HG02623 (cell line): ENCODE data around the gene FOXO1.

Experiments used
- ATAC-seq: cut with Tn5 transposase; IDR thresholded peaks from one replicate; pipeline ENCODE4 v1.9.1; 2021; ENCODE audit warnings: moderate library complexity; ENCODE audit not compliant: unreplicated experiment

Gene FOXO1

DNA sequence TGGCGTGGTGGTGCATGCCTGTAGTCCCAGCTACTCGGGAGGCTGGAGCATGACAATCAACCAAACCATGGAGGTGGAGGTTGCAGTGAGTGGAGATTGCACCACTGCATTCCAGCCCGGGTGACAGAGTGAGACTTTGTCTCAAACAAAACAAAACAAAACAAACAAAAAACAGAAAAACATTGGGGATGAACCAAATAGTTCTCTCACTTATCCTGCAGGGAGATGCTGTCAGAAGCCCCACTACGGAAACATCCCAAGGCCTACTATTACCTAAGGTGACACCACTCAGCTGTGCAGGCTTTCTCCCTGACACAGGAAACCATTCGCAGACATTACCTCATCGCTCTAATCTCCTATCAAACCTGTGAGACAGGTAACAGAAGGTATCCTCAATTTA is 113.5 kb downstream of the FOXO1 start:
- no peak for ATAC-seq

DNA sequence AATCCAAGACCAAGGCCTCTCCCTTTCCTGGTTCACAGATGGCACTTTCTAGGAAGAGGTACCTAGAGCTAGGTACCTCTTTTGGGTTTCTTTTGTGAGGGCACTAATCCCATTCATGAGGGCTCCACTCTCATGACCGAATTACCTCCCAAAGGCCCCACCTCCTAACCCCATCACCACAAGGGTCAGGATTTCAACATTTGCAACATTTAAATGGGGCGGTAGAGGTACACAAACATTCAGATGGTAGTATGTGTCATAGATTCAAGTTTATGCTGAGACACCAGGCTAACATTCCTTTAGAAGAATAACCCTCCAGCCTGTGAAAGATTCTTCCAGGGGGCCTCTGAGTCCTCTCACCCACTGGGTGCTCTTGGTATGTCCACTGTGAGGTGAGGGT is 116.3 kb downstream of the FOXO1 start:
- no peak for ATAC-seq

DNA sequence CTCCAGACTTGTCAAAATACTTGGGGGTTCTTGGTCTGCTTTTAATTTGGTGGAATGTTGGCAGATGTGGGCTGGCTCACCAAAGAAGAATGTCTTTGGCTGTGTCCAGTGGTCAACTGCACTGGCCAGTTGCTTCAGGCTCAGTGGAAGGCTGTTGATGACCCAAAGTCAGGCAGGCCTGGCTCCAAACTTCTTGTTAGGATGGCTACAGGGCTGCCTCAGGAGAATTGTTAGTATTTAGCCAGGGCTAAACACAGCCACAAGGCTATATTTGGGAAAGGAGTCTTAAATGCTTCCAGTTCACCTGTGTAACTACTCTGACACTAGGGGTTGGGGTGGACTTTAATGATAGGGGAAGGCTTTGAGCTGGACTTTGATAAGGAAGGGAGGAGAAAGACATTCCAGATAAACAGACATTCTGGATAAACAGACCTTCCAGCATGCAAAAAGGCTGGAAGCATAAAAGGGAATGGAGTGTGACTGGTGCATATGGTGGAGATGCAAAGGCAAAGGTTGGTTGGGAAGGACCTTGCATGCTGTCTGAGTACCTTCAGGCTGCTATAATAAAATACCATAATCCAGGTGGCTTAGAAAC is 116.8 kb downstream of the FOXO1 start:
- no peak for ATAC-seq

DNA sequence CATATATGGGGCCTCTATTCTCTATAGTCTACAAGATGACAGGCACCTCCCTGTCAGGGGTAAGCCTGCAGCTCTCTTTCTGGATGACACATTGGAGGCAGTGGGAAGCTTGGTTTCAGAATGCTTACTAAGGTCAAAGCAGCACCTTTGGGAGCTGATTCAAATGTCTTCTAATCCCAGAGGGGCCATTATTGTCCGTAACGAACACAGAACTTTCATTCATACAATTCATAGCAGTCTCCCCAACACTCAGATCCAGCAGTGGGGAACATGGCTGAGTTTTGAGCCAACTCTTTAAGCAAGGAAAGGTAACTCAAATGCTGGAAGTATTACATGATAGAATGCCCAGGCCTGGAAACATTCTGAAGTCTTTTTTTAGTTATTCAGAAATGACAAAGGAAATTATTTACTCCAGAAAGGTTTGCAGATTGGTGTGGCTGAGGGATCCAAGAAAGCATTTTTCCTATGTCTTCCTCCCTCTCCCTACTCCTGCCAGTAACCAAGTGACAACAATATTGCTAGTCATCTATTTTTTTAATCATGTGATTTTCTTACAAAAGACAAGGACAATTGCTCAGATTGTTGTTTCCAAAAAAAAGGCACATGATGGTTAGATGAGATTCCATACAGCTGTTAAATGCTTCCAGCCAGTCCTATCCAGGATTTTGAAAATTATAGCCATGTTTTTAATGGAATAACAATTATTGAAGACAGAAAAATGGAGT is 118.7 kb downstream of the FOXO1 start:
- ATAC-seq = no peak

DNA sequence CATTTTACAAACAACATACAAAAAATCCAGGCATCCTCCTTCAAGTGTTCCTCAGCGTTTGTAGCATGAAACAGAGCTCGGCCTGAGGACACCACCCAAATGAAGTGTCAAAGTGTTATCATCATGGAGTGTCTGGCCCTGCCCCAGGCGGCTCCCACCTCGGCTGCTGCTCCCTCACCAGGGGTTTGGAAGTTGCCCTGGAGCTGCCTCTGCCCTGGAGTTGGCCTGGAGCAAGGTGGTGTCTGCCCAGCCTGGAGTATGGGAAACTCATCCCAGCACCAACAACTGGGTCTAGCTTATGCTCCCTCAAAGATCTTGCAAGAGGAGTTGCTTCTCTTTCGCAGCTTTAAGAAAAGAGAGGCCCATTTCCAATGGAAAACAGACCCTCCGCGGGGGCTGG is 120.4 kb downstream of the FOXO1 start:
- no peak for ATAC-seq

DNA sequence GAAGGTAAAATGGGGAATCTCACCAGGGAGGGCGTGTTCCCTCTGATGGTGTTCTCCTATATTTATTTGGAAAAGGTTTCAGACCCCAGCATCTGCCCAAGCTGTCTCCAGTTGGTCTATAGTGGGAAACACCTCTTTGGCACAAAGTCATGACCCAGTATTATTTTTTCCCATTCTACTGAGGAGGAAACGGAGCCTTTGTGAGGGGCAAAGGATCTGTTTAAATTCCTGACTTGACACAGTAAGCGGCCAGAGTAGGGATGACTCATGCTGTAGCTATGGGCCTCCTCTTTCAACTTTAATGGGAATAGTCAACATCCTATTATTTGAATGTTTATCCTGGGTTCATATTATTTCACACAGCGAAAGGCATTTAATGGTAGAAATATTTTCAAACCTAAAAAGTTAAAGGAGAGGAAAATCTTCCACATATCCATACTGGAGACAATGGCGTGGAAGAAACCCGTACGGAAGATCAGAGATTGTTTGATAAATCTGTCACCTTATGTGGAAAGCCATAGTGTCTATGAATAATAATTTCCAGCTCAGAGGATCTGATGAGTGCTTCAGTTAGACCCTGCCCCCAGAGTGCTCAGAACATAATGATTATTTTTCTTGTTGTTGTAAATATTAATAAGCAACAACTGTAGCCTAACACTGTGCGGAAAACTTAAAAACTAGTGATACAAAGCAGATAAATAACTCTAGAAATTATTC is 126.0 kb downstream of the FOXO1 start:
- no peak for ATAC-seq

DNA sequence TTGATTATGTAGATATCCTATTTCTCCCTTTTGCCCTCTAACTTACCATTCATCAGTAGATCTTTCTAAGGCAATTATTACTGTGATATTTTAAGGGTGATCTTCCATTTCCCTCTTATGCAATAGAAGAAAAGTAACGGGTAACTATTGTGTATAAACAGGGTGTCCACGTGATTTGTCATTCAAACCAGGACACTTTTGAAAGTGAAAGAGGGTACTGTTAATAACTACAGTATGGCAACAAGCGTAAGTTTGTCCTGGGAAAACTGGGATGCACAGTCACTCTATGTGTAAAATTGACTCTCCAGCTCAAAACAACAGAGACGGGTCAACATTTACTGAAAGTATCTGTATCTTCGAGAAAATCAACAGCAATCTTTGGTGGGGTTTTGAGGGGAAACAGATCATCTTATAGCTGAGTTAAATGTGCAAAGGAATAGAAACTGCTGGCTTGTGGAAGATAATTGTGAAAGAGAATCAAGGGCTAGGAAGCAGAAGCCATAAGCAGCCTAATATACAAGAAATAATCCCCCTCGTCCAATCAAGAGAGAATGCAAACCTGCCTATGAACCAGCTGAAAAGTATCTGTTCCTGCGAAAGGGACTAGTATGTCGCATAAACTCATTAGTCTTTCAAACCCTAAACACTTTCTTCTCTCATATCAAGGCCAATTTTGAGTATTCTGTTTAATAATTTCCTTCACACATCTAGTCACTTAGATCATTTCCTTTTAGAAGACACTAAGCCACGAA is 126.7 kb downstream of the FOXO1 start:
- no peak for ATAC-seq

DNA sequence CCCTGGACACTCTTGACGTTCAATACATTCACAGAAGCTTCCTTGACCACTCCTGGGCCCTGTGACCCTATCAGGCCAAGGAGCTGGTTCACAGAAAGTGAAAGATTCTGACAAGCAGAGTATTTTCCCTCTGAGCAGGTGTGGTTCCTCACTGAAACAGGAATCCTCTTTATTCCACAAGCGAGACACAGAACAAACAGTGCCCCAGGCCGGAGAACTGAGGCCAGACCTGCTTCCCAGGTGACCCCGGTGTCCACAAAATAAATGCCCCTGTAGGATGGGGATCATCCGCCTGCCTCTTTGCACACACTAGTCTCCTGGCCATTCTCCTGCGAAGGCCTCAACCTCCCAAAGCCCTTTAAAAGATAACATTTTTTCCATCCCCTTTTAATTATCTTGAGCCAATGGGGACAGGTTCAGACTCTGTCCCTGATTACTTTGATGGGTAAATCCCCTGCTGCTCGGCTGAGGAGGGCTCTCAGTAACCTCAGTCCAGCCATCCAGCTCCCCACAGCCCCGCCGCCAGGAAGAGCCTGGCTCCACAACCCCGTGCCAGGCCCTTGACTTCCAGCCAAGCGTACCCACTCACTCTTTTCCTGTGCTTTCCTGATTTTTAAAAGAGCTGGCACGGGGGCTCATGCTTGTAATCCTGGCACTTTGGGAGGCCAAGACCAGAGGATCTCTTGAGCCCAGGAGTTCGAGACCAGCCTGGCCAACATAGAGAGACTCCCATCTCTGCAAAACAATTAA is 129.1 kb downstream of the FOXO1 start:
- no peak for ATAC-seq

DNA sequence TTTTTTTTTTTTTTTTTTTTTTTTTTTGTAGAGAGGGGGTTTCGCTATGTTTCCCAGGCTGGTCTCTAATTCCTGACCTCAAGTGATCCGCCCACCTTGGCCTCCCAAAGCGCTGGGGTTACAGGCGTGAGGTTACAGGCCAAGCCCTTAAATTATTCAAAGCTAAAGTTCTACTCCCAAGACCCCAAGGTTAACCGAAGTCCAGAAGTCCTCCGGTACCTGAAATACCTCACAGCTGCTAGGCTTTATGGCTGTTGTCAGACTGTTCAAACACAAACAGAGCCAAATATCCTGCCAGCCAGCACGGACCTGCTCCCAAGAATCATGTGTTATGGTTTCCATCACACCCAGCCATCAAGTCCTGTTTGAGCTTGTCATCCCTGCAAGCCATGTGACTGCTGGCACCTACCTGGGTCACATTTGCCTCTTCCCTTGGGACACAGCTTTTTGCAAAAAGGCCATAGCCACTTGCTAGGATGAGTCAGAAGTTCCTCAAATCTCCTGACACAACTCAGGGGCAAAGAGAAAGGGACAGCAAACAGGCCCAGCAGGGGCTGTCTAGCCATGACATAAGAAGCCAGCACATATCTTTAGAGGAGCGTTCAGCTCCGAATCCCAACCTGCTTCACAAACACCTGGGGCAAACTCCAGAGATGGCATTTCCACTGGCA is 129.9 kb downstream of the FOXO1 start:
- no peak for ATAC-seq

DNA sequence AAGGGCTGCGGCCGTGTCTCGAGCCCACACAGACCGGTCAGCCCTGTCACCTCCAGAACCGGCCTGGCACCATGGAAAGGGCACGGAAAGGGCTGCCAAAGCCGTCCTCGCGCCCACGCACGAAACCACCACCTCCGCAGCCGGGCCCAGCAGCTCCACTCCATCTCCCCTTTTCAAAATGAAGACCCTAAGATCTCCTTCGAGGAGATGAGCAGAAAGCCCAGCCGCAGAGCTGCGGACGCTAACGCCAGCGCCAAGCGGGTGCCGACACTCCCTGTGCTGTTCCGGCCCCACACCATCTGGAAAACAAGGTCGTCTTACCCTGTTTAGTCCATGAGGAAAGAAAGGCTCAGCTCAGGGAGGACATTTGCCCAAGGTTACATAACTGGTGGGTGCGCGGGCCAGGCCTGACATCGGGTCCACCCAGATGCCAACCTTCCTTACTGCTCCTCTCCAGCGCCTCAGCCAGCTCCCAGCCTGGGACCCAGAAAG is 131.1 kb downstream of the FOXO1 start:
- ATAC-seq = no peak

DNA sequence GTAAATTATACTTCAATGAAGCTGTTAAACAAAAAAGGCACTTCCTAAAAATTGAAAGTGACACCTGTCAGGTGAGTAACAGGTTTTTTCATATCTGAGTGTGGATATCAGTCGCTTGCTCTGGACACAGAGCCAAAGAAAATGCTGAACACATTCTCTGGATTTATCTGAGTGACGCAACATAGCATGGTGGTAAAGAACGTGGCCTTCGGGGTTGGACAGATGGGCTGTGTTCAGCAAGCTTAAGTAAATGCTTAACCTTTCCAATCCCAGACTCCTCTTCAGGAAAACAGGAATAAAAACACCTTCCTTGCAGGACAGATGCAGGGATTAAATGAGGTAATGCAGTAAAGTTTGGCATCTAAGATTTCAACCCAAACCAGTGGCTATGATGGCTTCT is 132.0 kb downstream of the FOXO1 start:
- no peak for ATAC-seq

DNA sequence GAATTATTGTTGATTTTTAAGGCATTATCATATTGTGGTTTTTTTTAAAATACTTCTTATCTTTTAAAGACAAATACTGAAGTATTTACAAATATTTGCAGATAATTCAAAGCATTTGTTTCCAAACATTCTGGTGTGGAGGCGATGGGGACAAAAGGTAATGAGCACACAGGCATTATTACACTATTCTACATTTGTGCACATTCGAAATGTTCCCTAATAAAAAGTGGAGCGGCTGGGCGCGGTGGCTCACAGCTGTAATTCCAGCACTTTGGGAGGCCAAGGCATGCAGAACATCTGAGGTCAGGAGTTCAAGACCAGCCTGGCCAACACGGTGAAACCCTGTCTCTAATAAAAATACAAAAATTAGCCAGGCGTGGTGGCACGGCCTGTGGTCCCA is 133.4 kb downstream of the FOXO1 start:
- no peak for ATAC-seq

DNA sequence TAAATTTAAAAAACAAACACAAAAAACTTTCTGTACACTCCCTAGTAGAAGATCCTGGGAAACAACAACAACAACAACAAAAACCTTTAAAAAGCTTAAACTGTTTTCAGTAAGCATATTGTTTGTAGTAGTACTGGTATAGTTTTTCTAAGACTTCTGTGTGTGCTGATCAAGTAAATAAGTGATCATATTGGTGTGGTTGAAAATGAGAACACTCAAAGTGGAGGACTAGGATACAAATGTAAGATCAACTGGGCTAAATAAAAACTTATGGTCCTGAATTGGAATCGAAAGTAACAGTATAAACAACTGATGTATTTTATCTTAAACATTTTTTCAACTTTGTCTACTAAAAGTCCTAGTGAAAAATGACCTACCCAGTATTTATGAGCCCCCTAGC is 135.5 kb downstream of the FOXO1 start:
- no peak for ATAC-seq

DNA sequence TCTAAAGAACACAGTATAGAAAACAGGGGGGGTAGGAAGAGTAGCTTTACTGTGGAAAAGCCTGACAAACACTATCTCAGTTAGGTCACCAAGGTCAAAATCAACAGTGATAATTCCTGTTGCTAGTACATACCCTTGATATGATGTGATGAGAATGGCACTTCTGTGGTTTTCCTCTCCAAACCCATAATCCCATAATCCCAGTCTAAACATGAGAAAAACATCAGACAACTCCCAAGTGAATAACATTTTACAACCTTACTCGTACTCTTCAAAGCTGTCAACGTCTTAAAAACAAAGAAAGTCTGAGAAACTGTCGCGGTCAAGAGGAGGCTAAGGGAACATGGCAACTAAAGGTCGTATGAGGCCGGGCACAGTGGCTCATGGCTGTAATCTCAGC is 137.6 kb downstream of the FOXO1 start:
- no peak for ATAC-seq

DNA sequence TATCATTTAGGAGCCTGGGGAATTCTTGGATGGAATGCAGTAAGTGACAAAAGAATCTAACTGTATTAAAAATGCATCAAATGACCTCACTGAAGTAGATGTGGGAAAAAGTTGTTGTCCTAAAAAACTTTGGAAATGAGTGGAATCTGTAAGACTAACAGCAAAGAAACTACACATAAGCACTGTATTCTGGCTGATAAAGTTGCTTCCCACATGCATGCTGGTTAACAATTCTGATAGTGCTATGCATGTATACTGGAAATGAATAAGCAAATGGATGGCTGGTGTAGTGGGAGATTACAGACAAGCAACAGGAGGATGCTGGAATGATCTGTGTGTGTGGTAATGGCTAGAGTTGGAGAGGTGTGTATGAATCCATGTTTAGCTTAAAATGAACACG is 138.5 kb downstream of the FOXO1 start:
- ATAC-seq = no peak

DNA sequence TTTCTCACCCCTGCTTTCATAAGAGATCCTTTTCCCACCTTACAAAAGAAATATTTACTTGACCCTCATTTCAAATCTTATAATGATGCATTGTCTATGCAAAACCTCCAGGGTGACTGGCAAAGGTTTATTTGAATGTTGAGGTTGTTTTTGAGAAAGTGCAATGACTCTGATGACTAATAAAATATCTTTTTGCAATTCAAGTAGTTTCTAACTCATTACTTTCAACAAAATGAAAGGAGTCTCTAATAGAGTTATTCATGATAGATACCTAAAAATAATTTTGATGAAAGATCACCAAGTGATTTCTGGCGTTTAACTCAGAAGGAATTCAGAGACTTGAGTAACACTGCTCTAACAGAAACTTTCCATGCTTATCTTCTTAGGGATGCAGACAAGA is 144.2 kb downstream of the FOXO1 start:
- no peak for ATAC-seq

DNA sequence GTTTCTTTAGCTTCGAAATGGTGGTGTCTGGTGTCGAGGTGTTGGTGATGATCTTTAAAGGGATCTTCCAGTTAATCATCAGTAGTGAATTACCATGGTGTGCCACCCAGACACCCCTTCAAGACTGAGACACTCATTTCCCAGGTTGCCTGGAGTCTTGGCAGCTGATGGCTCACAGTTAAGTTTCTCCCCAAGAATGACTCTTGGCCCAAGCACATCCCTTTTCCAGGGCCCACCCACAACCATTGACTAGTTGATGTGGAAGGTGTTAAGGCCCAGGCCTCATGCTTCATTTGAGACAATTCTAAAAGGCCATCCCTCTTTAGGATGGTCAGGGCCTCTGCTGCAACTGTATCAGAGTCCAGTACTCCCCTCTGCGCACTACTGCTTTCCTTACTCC is 145.5 kb downstream of the FOXO1 start:
- no peak for ATAC-seq

DNA sequence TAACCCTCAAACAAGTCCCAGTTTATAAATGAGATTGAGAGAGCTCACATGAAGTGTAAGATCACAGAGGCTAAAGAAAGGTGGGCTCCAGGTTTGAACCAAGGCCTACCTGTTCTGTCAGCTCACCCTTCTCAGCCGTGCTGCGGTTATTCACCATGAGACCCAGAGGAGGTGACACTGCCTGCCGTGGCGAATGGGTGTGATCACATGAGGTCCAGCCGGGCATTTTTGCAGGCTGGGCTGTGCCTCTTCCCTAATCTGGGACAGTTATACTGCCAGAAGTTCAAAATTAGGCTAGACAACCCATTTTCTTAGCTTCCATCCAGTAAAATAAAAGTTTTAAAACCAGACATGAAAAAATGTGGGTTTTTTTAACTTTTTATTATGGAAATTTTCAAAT is 146.8 kb downstream of the FOXO1 start:
- no peak for ATAC-seq

DNA sequence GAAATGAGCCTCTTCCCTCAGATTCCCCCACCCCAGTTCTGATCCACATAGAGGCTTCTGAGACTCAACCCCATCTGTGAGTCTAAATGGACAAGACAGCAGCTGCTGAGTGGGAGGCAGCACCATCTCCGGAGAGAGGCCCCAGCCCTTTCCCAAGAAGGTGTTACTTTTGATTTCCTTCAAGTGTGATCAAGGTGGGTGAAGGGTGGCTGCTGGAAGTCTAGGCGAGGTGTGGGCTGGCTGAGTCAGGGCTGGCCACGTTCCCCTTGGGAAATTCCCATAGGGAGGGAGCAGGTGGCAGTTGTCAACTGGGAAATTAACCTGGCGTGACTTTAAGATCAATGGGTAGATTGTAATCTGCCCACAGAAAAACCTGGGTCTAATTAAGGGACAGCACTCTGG is 148.0 kb downstream of the FOXO1 start:
- peak; percentile 35 for ATAC-seq
